GM12801 (cell line): ENCODE measurements around the gene LRIT1.

Experiments
- CTCF ChIP-seq: IDR thresholded peaks from one replicate; pipeline ENCODE4 v1.5.1; 2011; ENCODE audit warnings: control low read depth; ENCODE audit not compliant: insufficient read length; ENCODE audit errors: extremely low read depth

Gene LRIT1

GRCh38 chr10:84241185-84241790, at the start of gene LRIT1:
TSS of gene LRIT1 (minus strand) at chr10:84241546. CDS start at chr10:84241439, 107 bp downstream.
- TF ChIP-seq CTCF: no peak

- TF ChIP-seq CTCF: no peak
Observed at GRCh38 chr10:84290235-84290634, 48.9 kb upstream of the LRIT1 start.

- no peak for TF ChIP-seq CTCF
Observed at GRCh38 chr10:84289521-84290200, 48.3 kb upstream of the LRIT1 start.

- TF ChIP-seq CTCF: no peak
Observed at GRCh38 chr10:84288151-84288550, 46.8 kb upstream of the LRIT1 start.

- no peak for TF ChIP-seq CTCF
Observed at GRCh38 chr10:84286695-84287094, 45.3 kb upstream of the LRIT1 start.

- no peak for TF ChIP-seq CTCF
Observed at GRCh38 chr10:84270708-84271107, 29.4 kb upstream of the LRIT1 start.

GRCh38 chr10:84269773-84270172, 28.4 kb upstream of the LRIT1 start:
- no peak for TF ChIP-seq CTCF
